AG04450 (cell line): ENCODE data around the gene ADAMTS19. TPM values are rescaled to one million over a fixed set of nuclear protein-coding genes. Genes with fewer than 3 reads are reported as not detected.

Source experiments
- CTCF ChIA-PET: fragments of 300-600, 350-600 bp; formaldehyde crosslinking; extraction: SDS; loops from one replicate; lab custom pipeline; 2022; ENCODE audit warnings: antibody characterized with exemption, inconsistent platforms; lab: Charles Lee
- POLR2A ChIA-PET: fragments of 350-600 bp; formaldehyde crosslinking; extraction: SDS; loops from one replicate; lab custom pipeline; 2021; ENCODE audit warnings: antibody characterized with exemption, inconsistent platforms; lab: Yijun Ruan, JAX
- DNase-seq: peaks from one replicate; pipeline ENCODE4 v3.0.0-alpha.2; 2011; ENCODE audit warnings: low read depth, low spot score
- H3K27ac ChIP-seq: one replicate; pipeline ENCODE4 v1.5.1; 2012; ENCODE audit warnings: low read depth, low read length, control low read depth
- H3K27me3 ChIP-seq: one replicate; pipeline ENCODE4 v1.6.0; 2012; ENCODE audit warnings: low read length; ENCODE audit not compliant: control insufficient read depth, insufficient read depth
- H3K4me3 ChIP-seq: 2 replicates; pipeline ENCODE4 v1.5.1; 2011; ENCODE audit warnings: mild to moderate bottlenecking, low read depth, low read length, control low read depth
- H3K9me3 ChIP-seq: 2 replicates; pipeline ENCODE4 v1.5.1; 2012; ENCODE audit warnings: low read length; ENCODE audit not compliant: control insufficient read depth, insufficient read depth
- CTCF ChIP-seq: IDR thresholded peaks from 2 replicates; pipeline ENCODE4 v1.5.1; 2011; ENCODE audit warnings: low read depth, low read length, control low read depth, inconsistent platforms
- polyA plus RNA-seq: library from polyadenylated mRNA; depleted of rRNA; stranded (reverse); fragments of >200 nt; gene quantifications from 2 replicates; pipeline ENCODE4 v1.2.3, GENCODE V29; 2011

ADAMTS19 gene
- polyA plus RNA-seq, 1 experiment = 0.02 TPM

- CTCF ChIA-PET = no interaction called here
- TF ChIP-seq CTCF = no peak
- Histone ChIP-seq H3K4me3 (no peak overlapping the region), H3K9me3 (no peaks in the 10 kb centered on the region), H3K27ac (no peak overlapping the region), H3K27me3 (no peaks in the 10 kb centered on the region)
- POLR2A ChIA-PET = no interaction called here
- no peak for DNase-seq
Measured at GRCh38 chr5:129541051-129541450, 81.0 kb downstream of the ADAMTS19 start.

DNA sequence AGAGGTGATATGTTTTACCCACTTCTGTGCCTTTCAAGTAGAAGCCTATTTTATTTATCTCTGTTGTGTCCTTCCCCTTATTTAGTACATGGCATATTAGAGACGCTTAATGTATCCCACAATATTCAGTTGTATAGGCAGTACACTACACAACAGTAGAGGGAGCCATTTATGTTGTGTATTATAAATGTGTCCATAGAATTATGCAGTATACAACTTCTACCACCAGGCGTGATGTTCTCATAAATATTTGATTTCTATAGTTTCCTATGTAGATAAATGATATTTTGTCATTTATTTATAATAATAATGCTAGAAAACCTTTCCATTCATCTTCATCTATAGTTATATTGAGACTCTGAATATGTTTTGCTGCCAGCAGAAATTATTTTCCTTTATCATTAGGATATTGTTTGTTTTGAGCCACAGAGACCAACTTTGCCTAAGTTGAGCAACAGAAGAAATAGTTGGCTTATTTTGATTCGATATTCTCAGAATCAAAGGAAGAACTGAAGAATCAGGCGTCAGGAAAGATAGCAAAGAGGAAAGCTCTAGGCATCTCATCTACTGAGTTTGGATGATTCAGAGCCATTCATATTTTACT lies 81.7 kb downstream of the ADAMTS19 start:
- Histone ChIP-seq H3K27ac (no peak overlapping the region), H3K27me3 (no peaks in the 10 kb centered on the region), H3K9me3 (no peaks in the 10 kb centered on the region), H3K4me3 (no peak overlapping the region)
- no peak; the same call in 1 of the 2 replicates for TF ChIP-seq CTCF
- POLR2A ChIA-PET = no interaction called here
- CTCF ChIA-PET = no interaction called here
- DNase-seq = no peak

- no peak for TF ChIP-seq CTCF
- Histone ChIP-seq H3K27ac (no peak overlapping the region), H3K9me3 (no peaks in the 10 kb centered on the region), H3K4me3 (no peak overlapping the region), H3K27me3 (no peaks in the 10 kb centered on the region)
- CTCF ChIA-PET = no interaction called here
- POLR2A ChIA-PET = no interaction called here
- no peak for DNase-seq
Measured at GRCh38 chr5:129547137-129547536, 87.0 kb downstream of the ADAMTS19 start.

- DNase-seq = no peak
- no peak for TF ChIP-seq CTCF
- H3K4me3 ChIP-seq = no peak overlapping the region
- POLR2A ChIA-PET = no interaction called here
- H3K27ac ChIP-seq = no peak overlapping the region
- no peaks in the 10 kb centered on the region for H3K27me3 ChIP-seq
- CTCF ChIA-PET = no interaction called here
- H3K9me3 ChIP-seq = no peaks in the 10 kb centered on the region
Measured at GRCh38 chr5:129554134-129554904, 94.2 kb downstream of the ADAMTS19 start.

- POLR2A ChIA-PET = no interaction called here
- TF ChIP-seq CTCF = no peak
Measured at GRCh38 chr5:129563585-129563984, 103.5 kb downstream of the ADAMTS19 start.

More at GRCh38 chr5:129563585-129563984, 103.5 kb downstream of the ADAMTS19 start:
- CTCF ChIA-PET = no interaction called here
- no peaks in the 10 kb centered on the region for H3K27me3 ChIP-seq
- H3K9me3 ChIP-seq = no peaks in the 10 kb centered on the region
- DNase-seq = no peak
- H3K27ac ChIP-seq = no peak overlapping the region
- no peak overlapping the region for H3K4me3 ChIP-seq
